CD4-positive, alpha-beta T cell (primary cell): ENCODE measurements around the gene STX1A. TPM values are rescaled to one million over a fixed set of nuclear protein-coding genes. Genes with fewer than 3 reads are reported as not detected.

Source experiments
- ATAC-seq: fragments of 200-7000 bp; cut with Tn5 transposase; one replicate; pipeline ENCODE4 v1.10.0; 2022; ENCODE audit warnings: mild to moderate bottlenecking; ENCODE audit not compliant: poor library complexity
- CTCF ChIA-PET: fragments of 350-600 bp; sonication (Branson Sonifier 250); formaldehyde crosslinking; loops from one replicate; lab custom pipeline; 2021; ENCODE audit warnings: antibody characterized with exemption, inconsistent platforms; lab: Charles Lee
- POLR2A ChIA-PET: fragments of 350-600 bp; sonication (Branson Sonifier 250); formaldehyde crosslinking; loops from one replicate; lab custom pipeline; 2021; ENCODE audit warnings: antibody characterized with exemption, inconsistent platforms; lab: Charles Lee
- DNase-seq, 14 experiments: peaks; one replicate each; pipeline ENCODE4 v3.0.0-alpha.2; 2013 to 2020; ENCODE audit warnings: mixed read lengths in 2 of 14
- H3K27ac ChIP-seq, 2 donors: one replicate each; pipeline versions ENCODE4 v1.5.1 to v1.7.0; 2013; ENCODE audit warnings: low read length in 2 of 2, low read depth in 1 of 2, mild to moderate bottlenecking in 1 of 2
- H3K27me3 ChIP-seq, 2 experiments: 1 replicate in 1 of 2; 2 replicates in 1 of 2; pipeline versions ENCODE4 v1.6.1 to v1.7.0; 2013; ENCODE audit warnings: low read length in 2 of 2, control low read depth in 1 of 2, mild to moderate bottlenecking in 1 of 2, moderate library complexity in 1 of 2; ENCODE audit not compliant: insufficient read depth in 2 of 2, control insufficient read depth in 1 of 2
- H3K36me3 ChIP-seq: one replicate; pipeline ENCODE4 v1.6.1; 2013; ENCODE audit warnings: low read length, control low read depth; ENCODE audit not compliant: insufficient read depth
- H3K4me1 ChIP-seq: one replicate; pipeline ENCODE4 v1.6.1; 2013; ENCODE audit warnings: low read length, control low read depth; ENCODE audit not compliant: insufficient read depth
- H3K4me3 ChIP-seq: one replicate; pipeline ENCODE4 v1.5.1; 2013; ENCODE audit warnings: mild to moderate bottlenecking, low read length, moderate library complexity
- H3K9me3 ChIP-seq, 2 experiments: 1 replicate in 1 of 2; 2 replicates in 1 of 2; pipeline versions ENCODE4 v1.6.1 to v1.7.0; 2013; ENCODE audit warnings: low read length in 2 of 2, mild to moderate bottlenecking in 2 of 2, control low read depth in 1 of 2, moderate library complexity in 1 of 2; ENCODE audit not compliant: control insufficient read depth in 1 of 2, insufficient read depth in 1 of 2
- H3K27ac Mint-ChIP-seq: one replicate; pipeline ENCODE4 v1.8.0; 2020; ENCODE audit warnings: mixed read lengths
- H3K27me3 Mint-ChIP-seq: one replicate; pipeline ENCODE4 v1.8.0; 2021; ENCODE audit warnings: mixed read lengths
- H3K36me3 Mint-ChIP-seq: one replicate; pipeline ENCODE4 v1.8.0; 2021; ENCODE audit warnings: low read depth, mixed read lengths
- H3K4me1 Mint-ChIP-seq: one replicate; pipeline ENCODE4 v1.8.0; 2021; ENCODE audit warnings: low read depth, mixed read lengths
- H3K4me3 Mint-ChIP-seq: one replicate; pipeline ENCODE4 v1.8.0; 2020; ENCODE audit warnings: mild to moderate bottlenecking, mixed read lengths
- H3K9me3 Mint-ChIP-seq: one replicate; pipeline ENCODE4 v1.8.0; 2020; ENCODE audit warnings: mixed read lengths
- CTCF ChIP-seq: fragments of 200-600 bp; IDR thresholded peaks from one replicate; pipeline ENCODE4 v1.8.0; 2022; ENCODE audit warnings: antibody characterized with exemption, mild to moderate bottlenecking
- intact Hi-C, 2 experiments: fragments of 100-400 bp; cut with DNase I in 1 of 2; cut with micrococcal nuclease in 1 of 2; formaldehyde crosslinking; loops; one replicate each; pipeline versions ENCODE4 v1.15.1 to v1.9.0; 2023 to 2025; cut with DNase I, micrococcal nuclease
- total RNA-seq, 174 experiments: library from RNA in 2 of 174; stranded (reverse) in 2 of 174; gene quantifications; one replicate each; pipeline ENCODE4 v1.2.3 and lab custom pipeline; 2021 to 2026

STX1A gene
- total RNA-seq, 2 experiments from 2014 or later, result 15.5 to 20.7 TPM

GRCh38 chr7:73730485-73730884, 11.0 kb upstream of the STX1A start:
- intact Hi-C loops, result loop anchor here in 1 of 2 experiments (10.0 kb wide), 3 partner anchors 354 to 906 kb away; partner anchors contain the start of genes EIF4H, LIMK1 and TYW1B
- H3K36me3 Mint-ChIP-seq, result no peaks in the 10 kb centered on the region

GRCh38 chr7:73728551-73728950, 9.1 kb upstream of the STX1A start:
- ChIA-PET CTCF (interaction anchor here (1.7 kb wide), 1 partner anchor 122 kb away, joined by 8 read pairs; no protein-coding TSS in a partner anchor), POLR2A (interaction anchor here (1.1 to 1.3 kb wide), 3 partner anchors 10 to 121 kb away, joined by 3 read pairs; partner anchors contain the start of gene ABHD11)
- no peak for ATAC-seq
- Histone ChIP-seq H3K4me3 (no peak overlapping the region), H3K36me3 (no peaks in the 10 kb centered on the region), H3K27me3 (peaks cover 6 to 11% of the 10 kb centered on the region in 2 experiments), H3K4me1 (peaks cover 6% of the 10 kb centered on the region), H3K9me3 (no peaks in the 10 kb centered on the region), H3K27ac (no peak overlapping the region)
- TF ChIP-seq CTCF, result no peak
- DNase-seq, result no peak
- Mint-ChIP-seq H3K4me3 (no peak overlapping the region), H3K4me1 (no peaks in the 10 kb centered on the region), H3K9me3 (no peaks in the 10 kb centered on the region), H3K27ac (no peak overlapping the region), H3K27me3 (peaks cover 9% of the 10 kb centered on the region), H3K36me3 (no peaks in the 10 kb centered on the region)
- intact Hi-C loops, result loop anchor here in 1 of 2 experiments (5.0 kb wide), 1 partner anchor 81 kb away; no protein-coding TSS in a partner anchor

More at GRCh38 chr7:73730485-73730884, 11.0 kb upstream of the STX1A start:
- peaks cover 6 to 11% of the 10 kb centered on the region in 2 experiments for H3K27me3 ChIP-seq
- peaks cover 0 to 5% of the 10 kb centered on the region in 2 experiments for H3K9me3 ChIP-seq
- H3K36me3 ChIP-seq, result peaks cover under 1% of the 10 kb centered on the region
- Mint-ChIP-seq H3K4me1 (peaks cover 6% of the 10 kb centered on the region), H3K9me3 (no peaks in the 10 kb centered on the region), H3K27me3 (peaks cover 5% of the 10 kb centered on the region), H3K4me3 (no peak overlapping the region), H3K27ac (no peak overlapping the region)
- no peak overlapping the region for H3K4me3 ChIP-seq
- no peak overlapping the region for H3K27ac ChIP-seq
- CTCF ChIA-PET, result interaction anchor here (3.3 kb wide), 1 partner anchor 123 kb away, joined by 13 read pairs; no protein-coding TSS in a partner anchor
- peaks cover 14% of the 10 kb centered on the region for H3K4me1 ChIP-seq
- POLR2A ChIA-PET, result no interaction called here
- no peak for DNase-seq
- no peak for TF ChIP-seq CTCF
- ATAC-seq, result no peak

GRCh38 chr7:73727952-73728351, 8.5 kb upstream of the STX1A start:
- no peak overlapping the region for H3K4me3 Mint-ChIP-seq
- no peak for TF ChIP-seq CTCF
- H3K36me3 ChIP-seq, result no peaks in the 10 kb centered on the region
- intact Hi-C loops, result loop anchor here in 1 of 2 experiments (5.0 kb wide), 1 partner anchor 81 kb away; no protein-coding TSS in a partner anchor
- no peak for DNase-seq
- ChIA-PET POLR2A (interaction anchor here (1.3 kb wide), 2 partner anchors 11 to 64 kb away, joined by 3 read pairs; partner anchors contain the start of gene ABHD11), CTCF (interaction anchor here (1.7 kb wide), 1 partner anchor 121 kb away, joined by 8 read pairs; no protein-coding TSS in a partner anchor)
- peaks cover 6 to 11% of the 10 kb centered on the region in 2 experiments for H3K27me3 ChIP-seq
- ATAC-seq, result no peak
- H3K4me3 ChIP-seq, result no peak overlapping the region
- no peak overlapping the region for H3K27ac ChIP-seq
- H3K9me3 Mint-ChIP-seq, result no peaks in the 10 kb centered on the region
- peaks cover 9% of the 10 kb centered on the region for H3K27me3 Mint-ChIP-seq
- no peaks in the 10 kb centered on the region for H3K36me3 Mint-ChIP-seq
- H3K4me1 Mint-ChIP-seq, result no peaks in the 10 kb centered on the region
- H3K4me1 ChIP-seq, result peaks cover 6% of the 10 kb centered on the region
- no peak overlapping the region for H3K27ac Mint-ChIP-seq
- H3K9me3 ChIP-seq, result no peaks in the 10 kb centered on the region
